ENCODE measurements around the gene LRRC3.

LRRC3 gene

DNA sequence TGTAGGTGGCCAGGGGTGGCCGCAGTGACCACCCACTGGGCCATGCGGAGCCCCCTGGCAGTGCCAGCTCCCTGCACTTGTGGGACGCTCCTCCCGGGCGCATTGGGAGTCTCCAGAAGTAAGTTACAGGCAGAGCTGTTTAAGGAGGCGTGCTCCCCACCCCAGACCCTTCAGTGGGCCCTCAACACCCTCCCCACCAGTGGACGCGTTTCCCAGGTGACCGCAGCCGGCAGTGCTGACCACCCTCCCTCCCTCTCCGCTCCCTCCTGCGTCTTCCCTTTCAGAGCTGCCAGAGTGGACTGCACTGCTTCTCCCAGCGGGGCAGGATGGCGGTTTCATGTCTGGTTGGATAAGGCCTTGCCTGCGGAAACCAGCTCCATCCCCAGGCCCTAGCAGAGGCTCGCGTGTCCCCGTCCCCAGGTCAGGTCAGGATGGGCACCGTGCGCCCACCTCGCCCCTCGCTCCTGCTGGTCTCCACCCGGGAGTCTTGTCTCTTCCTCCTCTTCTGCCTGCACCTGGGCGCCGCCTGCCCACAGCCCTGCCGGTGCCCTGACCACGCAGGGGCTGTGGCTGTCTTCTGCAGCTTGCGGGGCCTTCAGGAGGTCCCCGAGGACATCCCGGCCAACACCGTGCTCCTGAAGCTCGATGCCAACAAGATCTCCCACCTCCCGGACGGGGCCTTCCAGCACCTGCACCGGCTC lies 1.1 kb downstream of the LRRC3 start:
- DNase-seq = no peak

DNA sequence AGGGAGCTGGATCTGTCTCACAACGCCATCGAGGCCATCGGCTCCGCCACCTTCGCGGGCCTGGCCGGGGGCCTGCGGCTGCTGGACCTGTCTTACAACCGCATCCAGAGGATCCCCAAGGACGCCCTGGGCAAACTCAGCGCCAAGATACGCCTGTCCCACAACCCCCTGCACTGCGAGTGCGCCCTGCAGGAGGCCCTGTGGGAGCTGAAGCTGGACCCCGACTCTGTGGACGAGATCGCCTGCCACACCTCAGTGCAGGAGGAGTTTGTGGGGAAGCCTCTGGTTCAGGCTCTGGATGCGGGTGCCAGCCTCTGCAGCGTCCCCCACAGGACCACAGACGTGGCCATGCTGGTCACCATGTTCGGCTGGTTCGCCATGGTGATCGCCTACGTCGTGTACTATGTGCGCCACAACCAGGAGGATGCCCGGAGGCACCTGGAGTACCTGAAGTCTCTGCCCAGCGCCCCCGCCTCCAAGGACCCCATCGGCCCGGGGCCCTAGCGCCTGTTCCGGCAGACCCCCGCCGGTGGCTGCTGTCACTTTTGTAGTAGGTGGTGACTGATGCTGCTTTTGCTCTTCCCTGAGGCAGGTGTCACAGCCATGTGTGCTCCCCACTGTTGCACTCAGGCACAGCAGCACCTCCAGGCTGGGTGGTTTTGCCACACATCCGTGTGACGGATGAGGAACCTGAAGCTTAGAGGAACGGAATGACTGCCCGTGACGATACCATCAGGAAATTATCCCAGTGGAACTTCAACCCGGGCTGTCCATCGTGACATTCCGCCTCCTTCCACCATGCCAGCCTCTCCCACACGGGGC lies 1.8 kb downstream of the LRRC3 start:
- DNase-seq = no peak

DNA sequence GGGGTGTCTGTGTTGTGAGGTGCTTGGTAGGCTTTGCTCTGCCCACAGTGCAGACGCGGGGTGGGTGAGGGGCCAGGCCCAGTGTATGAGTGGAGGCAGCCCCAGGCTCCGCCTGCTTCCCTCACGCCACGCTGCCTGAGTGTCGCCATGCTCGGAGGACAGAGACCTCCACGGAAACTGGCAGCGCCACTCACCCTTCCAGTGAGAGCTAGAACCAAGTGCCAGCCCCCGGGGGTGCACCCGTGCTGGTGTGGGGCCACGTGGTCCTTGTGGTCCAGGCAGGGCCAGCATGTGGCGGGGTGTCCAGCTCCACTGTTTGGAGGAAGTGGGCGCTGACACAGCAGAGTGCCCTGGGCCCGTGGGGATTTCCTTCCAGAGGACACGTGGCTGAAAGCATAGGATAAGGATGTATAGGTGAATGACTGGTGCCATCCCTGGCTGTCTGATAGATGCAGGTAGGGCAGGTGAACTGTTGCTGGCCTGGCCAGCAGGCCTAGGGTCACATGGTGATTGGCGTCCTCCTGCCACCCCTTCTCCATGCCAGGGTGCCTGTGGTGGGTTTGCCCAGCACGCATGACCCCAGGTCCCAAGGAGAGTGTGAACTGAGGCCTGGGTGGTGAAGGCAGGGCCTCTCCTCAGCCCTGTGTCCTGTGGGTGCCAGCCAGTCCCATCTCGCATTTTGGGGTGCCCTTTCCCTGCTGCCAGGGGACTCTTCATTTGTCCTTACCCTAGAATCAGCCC lies 3.8 kb downstream of the LRRC3 start:
- DNase-seq = no peak

DNA sequence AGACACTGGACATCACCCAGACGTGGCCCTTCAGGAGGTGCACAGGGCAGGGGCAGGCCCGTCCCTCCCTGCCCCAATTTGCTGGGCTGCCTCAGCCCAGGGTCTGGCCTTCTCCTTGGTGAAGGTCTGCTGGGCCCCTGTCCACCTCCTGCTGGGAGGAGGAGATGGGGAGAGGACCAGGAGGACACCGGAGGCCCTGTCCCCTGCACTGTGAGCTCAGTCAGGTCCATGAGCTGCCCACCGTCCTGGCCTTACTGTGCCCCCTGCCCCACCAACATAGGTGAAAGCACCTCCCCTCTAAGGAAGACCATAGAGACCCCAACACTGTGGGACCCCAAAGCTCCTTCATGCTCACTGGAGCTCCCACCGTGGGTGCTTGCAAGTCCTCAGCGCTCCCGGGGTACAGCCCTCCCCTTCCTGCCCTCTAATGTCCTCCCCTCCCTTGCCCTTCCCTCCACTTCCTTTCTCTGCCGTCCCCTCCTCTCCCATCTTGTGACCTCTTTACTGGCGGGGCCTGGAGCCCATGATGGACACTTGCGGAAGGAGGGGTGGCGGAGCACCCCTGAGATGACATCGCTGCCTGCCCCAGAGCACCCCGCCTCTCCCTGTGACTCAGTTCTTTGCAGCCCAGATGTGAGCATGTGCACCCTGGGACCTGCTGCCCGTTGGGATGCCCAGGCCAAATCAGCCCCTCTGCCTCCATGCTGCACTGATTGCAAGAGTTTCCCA lies 4.6 kb downstream of the LRRC3 start:
- no peak for DNase-seq

DNA sequence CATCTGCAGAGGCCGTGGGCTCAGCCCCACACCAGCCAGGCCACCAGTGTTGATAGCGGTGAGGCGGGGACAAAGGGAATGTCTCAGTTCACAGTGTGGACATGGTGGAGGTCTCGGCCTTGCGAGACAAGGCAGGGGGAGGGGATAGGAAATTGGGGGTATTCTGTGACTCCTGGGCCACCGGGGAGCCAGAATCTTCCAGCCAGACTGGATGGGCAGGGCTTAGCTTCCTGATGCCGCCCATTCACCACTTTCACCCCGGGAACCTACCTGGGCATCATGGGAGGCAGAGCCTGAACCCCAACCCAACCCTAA lies 5.1 kb downstream of the LRRC3 start:
- no peak for DNase-seq

DNA sequence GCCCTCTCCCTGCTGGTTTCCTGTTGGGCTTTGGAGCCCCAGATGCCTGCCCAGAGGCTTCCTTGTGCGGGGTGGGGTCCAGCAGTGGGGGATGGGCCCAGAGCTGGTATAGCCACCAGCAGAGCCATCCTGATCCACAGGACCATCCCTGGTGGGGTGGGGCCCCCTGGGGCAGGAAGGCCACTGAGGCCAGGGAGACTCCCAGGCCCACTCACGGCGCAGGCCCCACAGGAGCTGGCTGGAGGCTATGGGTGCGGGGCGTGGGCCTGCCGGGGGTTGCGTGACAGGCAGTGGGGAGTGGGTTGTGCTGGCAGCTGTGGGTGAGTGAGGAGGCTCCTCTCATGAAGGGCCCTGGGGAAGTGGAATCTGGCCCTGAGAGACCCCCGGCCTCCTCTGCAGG lies 5.7 kb downstream of the LRRC3 start:
- no peak for DNase-seq

DNA sequence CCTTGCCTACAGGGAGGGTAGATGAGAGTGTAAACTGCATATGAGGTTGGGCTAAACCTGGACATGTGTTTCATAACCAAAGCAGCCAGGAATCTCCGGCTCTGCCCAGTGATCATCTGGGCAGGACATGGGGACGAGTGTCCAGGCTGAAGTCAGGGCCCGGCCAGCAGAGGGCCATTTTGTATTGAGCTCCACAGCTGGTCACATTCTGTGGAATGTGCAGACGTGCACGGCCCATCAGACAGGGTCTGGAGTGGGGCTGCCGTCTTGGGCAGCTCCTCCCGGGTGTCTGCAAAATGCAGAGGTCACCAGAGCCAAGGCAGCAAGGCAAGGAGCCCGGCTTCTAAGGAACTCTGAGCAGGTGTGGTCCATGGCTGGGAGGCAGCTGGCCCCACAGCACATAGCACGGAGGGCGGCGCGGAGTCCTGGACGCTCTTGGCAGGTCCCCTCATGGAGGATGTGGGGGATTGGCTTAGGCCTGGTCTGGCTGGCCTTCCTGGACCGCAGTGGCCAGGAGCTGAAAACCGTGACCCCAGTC lies 6.2 kb downstream of the LRRC3 start:
- no peak for DNase-seq

DNA sequence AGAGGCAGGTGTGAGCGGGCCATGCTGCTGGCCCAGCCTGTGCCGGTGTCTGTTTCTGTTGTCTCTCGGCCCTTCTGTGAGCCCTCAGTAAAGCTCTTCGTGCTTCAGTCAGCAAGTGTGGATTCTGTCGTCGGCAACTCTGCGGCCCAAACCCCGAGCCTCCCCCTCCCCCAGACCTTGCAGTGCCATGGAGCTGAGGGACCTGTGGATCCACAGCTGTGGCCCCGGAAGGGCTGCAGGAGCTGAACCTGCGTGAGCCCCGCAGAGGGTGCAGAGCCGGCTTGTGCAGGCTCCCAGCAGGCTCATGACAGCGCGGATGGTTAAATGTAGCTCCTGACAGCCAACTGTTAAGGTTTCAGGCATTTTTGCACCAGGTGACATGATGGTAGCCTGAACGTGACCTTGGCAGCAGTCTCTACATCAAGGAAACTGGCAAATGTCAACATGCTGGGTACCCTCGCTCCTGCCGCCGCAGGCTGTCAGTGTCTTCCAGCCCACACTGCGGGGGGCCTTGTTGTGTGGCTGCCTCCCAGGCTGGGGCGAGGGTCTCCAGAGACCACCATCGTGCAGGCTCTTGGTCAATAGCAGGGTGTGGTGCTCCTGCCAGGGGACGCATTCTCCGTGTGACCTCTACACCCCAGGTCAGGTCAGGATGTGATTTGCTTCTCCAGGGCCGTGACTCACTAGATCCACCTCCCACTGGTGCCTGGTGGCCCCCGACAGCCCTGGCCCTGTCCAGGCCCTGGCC lies 7.0 kb downstream of the LRRC3 start:
- no peak for DNase-seq

DNA sequence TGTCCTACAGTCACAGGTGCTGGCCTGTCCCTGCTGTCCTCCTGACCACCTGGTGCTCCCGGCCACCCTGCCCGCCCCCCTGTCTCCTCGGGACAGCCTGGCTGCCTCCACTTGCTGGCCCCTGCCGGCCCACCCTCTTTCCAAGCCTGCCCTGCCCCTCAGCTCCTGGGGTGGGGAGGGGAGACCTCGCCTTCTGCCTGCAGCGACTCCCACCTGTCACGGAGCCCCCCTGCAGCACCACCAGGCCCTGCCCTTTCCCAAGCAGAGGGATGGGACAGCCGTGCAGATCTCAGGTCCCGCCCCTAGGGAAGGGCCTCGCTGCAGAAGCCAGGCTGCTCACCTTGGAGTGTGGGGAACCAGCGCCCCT lies 7.5 kb downstream of the LRRC3 start:
- DNase-seq = no peak

DNA sequence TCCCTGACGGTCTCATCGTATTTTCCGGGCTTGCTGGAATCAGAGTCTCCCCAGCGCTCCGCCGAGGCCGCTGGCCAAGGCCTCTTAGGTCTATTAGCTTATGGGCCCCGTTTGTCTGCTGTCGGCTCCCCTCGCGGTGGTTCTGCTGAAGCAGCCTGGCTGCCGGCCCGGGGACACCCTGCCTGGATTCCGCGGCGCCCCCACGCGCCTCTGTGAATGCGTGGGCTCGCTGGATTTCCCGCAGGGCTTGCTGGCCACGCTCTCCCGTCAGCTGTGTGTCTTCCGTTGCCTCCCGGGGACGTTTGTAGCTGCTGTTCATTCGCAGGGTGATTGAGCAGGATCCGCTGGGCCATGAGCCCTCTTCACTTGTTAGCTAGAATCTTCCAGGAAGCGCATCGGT lies 8.4 kb downstream of the LRRC3 start:
- peak in 1 of 56 donors; percentile 16 for DNase-seq

DNA sequence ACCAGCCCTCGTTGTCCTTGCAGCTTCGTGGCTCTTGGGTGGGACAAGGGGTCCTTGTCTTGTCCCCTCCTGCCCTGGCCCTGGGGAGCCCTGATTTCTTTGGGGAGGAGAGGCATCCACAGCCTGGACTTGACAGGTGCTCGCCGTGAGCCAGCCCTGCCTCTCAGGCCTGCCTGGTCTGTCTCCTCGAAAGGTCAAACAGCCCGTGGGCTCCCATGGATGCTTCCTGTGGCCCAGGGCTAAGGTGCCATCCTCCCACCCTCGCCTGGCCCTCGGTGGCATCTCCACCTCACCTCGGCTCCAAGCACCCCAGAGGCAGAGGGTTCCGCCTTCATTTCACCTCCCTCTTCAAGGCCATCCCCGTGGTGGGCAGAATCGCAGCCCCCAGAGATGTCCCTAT lies 9.0 kb downstream of the LRRC3 start:
- DNase-seq = no peak

DNA sequence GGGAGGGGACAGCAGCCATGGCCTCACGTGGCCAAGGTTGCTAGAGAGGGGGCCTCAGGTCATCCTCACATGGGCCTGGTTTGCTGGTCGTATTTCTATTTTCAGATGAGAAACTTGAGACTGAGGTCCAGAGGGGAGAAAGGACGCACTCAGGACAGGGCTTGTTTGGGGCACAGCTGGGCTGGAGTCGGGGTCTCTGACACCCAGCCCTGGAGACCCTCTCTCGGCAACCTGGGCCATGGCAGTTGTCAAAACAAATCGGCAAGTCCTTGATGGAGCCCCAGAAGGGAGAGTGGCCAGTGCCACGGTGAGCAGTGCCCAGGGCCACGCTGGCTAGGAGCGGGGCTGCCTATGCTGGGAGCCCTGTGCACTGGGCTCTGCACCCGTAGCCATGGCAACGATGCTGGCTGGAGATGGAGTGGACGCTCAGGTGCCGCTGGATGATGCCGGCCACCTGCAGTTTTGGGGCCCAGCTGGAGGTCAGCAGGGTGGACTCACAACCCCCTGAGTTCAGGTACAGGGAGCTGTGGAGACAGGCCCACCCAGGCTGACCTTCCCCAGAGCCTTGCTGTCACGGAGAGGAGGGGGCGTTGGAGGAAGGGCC lies 11.1 kb downstream of the LRRC3 start:
- no peak for DNase-seq

DNA sequence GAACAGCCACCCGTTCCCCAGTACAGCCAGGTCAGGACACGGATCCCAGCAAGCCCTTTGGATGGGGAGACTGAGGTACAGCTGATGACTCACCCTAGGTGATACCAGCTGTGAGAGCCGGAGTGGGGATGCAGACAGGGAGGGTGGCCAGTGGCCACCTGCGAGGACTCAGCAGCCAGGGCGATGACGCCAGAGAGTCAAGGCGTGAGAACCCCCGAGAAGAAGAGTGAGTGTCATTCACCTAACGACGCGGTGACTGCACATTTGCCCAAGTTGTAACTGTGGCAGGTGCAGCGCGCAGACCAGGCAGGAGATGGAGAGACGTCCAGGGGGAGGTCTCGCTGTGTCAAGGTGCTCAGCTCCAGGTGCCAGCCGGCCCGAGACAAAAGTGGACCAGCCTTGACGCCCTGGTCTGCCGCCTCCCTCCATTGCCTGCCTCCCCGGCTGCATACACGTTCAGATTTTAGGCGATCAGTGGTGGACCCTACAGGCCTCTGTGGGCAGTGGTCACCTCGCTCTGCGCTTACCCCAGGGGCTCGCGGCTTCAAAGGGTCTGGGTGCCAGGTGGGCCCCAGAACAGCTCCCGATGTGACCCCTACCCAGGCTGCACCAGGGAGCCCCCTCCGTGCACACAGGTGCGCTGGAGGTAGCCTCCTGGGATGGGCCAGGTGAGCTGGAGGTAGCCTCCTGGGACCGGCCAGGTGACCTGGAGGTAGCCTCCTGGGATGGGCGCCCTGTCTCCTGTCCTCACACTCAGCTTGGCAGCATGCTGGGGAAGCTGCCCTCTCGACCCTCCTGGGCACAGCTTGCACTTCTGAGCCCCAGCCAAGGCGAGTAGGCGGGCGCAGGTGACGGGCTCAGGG lies 11.9 kb downstream of the LRRC3 start:
- no peak for DNase-seq

DNA sequence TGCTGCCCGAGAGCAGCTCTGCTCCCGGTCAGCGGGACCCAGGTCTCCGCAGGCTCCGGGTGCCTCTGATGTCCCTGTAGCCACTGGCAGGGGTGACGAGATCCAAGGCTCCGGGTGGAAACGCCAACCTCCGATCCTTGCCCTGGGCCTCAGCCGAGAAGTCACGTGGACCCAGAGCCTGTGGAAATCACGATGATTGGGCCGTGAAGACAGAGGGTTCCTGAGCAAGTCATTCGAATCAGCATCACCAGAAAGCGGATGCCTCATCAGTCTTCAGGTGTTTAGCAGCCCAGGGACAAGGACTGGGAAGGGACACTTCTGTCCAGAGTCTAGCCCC lies 12.5 kb downstream of the LRRC3 start:
- DNase-seq = no peak

DNA sequence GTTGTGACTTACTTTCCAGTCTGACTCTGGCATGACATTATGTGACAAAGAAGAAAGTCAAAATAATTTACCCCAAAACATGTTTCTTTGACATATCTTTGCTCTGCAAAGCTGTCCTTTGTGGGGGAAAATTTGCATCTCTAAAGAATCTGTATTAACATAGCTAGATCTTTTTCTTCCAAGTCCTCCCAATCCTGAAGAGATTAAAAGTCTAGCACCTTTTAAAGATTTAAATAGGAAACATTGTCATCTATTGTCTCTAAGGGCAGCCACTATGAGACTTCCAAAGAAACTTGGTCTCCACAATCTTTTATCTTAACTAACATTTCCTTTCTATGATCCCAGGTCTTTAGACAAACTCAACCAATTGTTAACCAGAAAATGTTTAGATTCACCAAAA lies 16.0 kb downstream of the LRRC3 start:
- DNase-seq = no peak

DNA sequence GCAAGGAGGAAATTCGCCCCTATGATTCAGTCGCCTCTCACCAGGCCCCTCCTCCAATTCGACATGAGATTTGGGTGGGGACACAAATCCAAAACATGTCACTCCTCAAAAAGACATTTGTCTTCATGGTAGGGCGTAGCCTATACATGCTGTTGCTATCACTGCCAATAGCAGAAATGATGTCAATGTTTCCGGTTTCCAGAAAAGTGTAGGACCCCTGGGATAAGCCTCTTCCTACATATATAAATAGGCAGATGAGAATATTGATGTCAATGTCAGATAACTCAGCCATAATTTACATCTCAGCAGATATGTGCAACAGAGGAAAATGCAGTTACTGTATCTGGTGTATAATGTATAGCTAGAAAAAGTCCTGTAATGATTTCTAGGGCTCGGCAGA lies 16.7 kb downstream of the LRRC3 start:
- DNase-seq = no peak

DNA sequence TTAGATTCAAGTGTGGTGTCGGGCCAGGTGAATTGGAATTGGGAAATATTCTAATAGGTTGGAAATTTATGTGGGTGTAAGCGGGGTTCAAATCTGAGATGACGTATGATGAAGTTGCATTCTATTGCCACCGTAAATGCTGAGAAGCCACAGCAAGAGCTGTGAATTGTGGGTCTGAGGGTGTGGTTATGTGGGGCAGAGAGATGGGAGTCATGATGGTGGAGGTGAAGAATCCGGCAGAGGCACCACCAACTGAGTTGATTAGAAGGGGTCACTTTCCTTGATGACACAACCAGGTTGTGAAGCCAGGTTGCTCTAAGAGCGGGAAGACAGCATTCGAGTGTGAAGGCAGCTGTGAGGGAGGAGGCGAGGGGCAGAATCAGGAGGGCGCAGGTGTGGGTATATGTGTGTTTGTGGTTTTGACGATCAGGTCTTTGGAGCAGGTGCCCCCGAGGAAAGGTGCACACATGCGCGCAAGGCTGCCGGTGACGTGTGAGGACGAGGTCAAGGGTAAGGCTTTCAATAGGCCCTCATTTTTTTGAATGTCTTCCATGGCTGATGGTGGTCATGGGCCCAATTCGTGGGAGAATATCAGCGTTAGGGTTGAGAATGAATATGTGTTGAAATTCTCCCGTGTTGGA lies 18.7 kb downstream of the LRRC3 start:
- DNase-seq = no peak

DNA sequence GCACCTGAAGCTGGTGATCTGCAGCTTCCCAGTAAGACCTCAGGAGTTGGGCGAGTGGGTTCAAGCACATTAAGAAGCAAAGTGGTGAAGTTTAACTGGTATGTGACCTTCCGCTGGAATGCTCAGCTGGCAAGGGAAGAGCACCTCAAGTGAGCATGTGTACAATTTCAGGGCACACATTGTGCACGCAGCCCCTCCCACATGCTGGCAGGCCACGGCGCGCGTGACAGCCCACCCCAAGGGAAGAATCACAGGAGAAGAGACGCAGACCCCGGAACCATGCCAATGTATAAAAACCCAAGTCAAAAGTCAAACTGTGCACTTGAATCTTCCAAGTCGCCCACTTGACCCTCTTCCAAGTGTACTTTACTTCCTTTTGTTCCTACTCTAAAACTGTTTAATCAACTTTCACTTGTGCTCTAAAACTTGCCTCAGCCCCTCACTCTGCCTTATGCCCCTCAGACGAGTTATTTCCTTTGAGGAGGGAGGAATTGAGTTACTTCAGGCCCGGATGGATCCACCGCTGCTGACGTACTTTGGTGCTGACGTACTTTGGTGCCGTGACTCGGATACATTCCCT lies 20.0 kb downstream of the LRRC3 start:
- DNase-seq = no peak

DNA sequence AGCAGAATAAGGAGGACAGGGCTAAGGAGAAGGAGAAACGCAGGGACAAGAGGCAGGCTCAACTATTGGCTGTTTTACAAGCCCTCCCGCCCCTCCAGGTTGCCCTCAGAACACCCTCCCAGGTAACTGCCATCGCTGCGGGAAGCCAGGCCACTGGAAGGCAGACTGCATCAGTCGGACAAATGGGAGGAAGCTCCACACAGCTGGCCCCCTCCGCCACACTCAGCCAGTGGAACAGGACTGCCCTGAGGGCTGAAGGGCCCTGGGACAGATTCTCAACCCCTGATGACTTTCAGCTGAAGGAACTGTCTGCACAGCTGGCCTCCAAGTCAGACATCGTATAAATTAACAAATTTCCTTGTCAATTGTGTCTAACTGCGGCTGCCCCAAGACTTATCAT lies 21.8 kb downstream of the LRRC3 start:
- no peak for DNase-seq

All from nucleus accumbens (tissue), 56 donors.